ENCODE results near the gene FCER1A. TPM values are rescaled to one million over a fixed set of nuclear protein-coding genes. Genes with fewer than 3 reads are reported as not detected.
"Not testable (repeated sequence)": the region's sequence is repeated elsewhere in the genome, so short reads cannot be mapped to it uniquely, and the experiment has no call there.

The FCER1A gene
- total RNA-seq, 1 donor from 2014 or later, result not detected

DNA sequence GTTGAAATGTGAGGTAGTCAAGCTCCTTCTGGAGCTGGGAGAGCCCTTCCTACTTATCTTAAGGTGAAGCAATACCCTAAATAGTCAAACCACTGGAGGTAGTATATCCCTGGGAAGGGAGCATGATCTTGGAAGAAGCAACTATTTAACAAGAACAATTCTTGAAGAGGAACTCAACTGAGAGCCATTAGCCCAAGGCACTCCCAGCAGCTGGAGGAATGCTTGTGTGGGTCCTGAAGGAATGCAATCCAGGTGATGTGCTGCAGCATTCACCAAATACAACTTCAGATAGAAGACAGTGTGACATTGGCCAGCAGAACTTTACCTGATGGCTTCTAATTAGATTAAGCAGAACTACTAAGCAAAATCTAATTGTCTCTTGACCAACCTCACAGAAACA is 9.5 kb downstream of the FCER1A start:
- H3K9me3 Mint-ChIP-seq, result no peaks in the 10 kb centered on the region
- intact Hi-C loops (cut with micrococcal nuclease), result no loop called here
- H3K27me3 Mint-ChIP-seq (ENCODE audit: low read depth), result no peaks in the 10 kb centered on the region
- no peak overlapping the region for H3K27ac Mint-ChIP-seq
- no peak for DNase-seq (ENCODE audit: low spot score)
- no peaks in the 10 kb centered on the region for H3K36me3 Mint-ChIP-seq (ENCODE audit: low read depth)
- H3K4me3 Mint-ChIP-seq (ENCODE audit: low read depth), result no peak overlapping the region
- no peaks in the 10 kb centered on the region for H3K4me1 Mint-ChIP-seq (ENCODE audit: low read depth)

DNA sequence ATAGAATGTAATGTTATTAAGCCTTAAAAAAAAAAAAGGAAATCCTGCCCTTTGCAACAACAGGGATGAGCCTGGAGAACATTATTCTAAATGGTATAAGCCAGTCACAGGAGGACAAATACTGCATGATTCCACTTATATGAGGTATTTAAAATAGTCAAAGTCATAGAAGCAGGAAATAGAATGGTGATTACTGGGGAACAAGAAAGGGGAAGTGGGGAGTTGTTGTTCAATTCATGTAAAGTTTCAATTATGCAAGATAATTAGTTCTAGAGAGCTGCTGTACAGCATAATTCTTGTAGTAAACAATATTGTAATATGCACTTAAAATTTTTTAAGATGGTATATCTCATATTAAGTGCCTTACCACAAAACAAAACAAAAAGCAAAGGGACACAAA is 13.2 kb downstream of the FCER1A start:
- Mint-ChIP-seq H3K27ac (no peak overlapping the region), H3K4me3 (ENCODE audit: low read depth) (no peak overlapping the region), H3K27me3 (ENCODE audit: low read depth) (no peaks in the 10 kb centered on the region), H3K36me3 (ENCODE audit: low read depth) (no peaks in the 10 kb centered on the region), H3K9me3 (no peaks in the 10 kb centered on the region), H3K4me1 (ENCODE audit: low read depth) (no peaks in the 10 kb centered on the region)
- intact Hi-C loops (cut with micrococcal nuclease), result no loop called here
- DNase-seq (ENCODE audit: low spot score), result no peak

DNA sequence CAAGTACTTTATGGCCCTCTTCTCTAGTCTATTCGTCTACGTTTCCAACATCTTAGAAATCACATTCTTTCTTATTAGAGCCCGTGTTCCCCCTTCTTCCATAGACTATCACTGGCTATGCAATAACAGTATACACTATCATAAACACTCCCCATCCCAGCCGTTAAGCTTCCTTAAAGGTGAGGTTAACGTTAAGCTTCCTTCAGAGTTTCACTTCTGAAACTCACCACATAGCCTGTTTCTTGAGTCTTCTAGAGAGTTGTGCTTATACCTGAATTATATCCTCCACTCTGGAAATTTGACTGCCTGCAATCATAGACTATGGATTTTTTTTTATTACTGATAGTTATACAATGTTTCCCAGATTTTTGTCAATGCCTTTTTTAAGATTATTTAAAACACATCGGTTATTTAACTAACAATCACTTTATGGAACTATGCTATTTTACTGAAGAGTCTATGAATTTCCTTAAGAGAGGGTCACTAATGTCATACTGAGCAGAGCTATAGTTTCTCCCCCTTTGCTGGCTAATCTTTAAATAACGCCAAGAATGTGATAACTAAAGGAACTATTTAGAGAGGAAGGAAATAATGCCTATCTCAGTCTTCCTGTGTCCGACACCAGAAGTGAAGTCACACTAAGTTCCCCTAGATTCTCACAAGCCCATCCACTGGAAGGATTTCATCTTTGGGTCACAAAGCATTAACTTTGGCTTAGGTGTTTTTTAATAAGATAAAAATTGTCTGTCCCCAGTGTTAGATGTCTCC is 16.8 kb downstream of the FCER1A start:
- no peaks in the 10 kb centered on the region for H3K27me3 Mint-ChIP-seq (ENCODE audit: low read depth)
- H3K4me1 Mint-ChIP-seq (ENCODE audit: low read depth), result no peaks in the 10 kb centered on the region
- no peak overlapping the region for H3K4me3 Mint-ChIP-seq (ENCODE audit: low read depth)
- no peak for DNase-seq (ENCODE audit: low spot score)
- peaks cover 1% of the 10 kb centered on the region for H3K9me3 Mint-ChIP-seq
- intact Hi-C loops (cut with micrococcal nuclease), result no loop called here
- H3K27ac Mint-ChIP-seq, result no peak overlapping the region
- H3K36me3 Mint-ChIP-seq (ENCODE audit: low read depth), result no peaks in the 10 kb centered on the region

DNA sequence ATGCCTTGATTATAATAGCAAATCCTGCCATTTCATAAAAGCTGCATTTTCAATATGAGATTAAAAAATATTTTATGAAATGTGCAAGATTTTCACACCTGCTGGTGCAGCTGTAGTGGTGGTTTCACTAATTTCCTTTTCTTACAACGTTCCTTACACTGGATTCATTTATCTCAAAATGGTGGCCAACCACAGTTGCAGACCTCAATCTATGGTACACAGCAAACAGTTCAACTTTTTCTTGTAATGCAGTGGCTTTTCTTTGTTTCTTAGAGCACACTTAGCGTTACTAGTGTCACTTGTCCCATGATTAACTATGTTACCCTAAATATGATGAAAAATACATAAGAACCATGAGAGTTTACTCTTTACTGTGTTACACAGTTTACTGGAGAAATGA is 32.7 kb downstream of the FCER1A start:
- Mint-ChIP-seq H3K4me3 (ENCODE audit: low read depth) (no peak overlapping the region), H3K9me3 (no peaks in the 10 kb centered on the region), H3K36me3 (ENCODE audit: low read depth) (no peaks in the 10 kb centered on the region), H3K4me1 (ENCODE audit: low read depth) (no peaks in the 10 kb centered on the region), H3K27ac (no peak overlapping the region), H3K27me3 (ENCODE audit: low read depth) (no peaks in the 10 kb centered on the region)
- DNase-seq (ENCODE audit: low spot score), result no peak
- intact Hi-C loops (cut with micrococcal nuclease), result no loop called here

DNA sequence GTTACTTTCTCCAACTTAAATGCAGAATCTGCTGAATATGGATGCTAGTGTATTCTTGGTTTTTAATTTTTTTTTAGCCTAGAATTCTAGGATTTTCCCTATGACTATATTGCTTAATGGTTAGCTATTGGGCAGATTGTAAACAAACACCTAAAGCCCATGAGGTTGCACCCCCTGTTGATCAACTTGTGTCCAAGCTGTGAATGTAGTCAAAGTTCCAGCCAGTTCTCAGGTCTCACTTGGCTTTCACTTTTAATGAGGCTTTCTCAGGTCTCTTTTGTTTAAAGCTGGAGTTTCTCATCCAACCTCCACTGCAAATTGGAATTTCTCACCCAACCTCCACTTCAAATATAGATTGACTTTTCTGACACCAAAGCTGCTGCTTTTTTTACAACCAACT is 35.9 kb downstream of the FCER1A start:
- Mint-ChIP-seq H3K4me1 (ENCODE audit: low read depth) (no peaks in the 10 kb centered on the region), H3K27me3 (ENCODE audit: low read depth) (no peaks in the 10 kb centered on the region), H3K27ac (no peak overlapping the region), H3K36me3 (ENCODE audit: low read depth) (no peaks in the 10 kb centered on the region), H3K9me3 (no peaks in the 10 kb centered on the region), H3K4me3 (ENCODE audit: low read depth) (no peak overlapping the region)
- DNase-seq (ENCODE audit: low spot score), result no peak
- intact Hi-C loops (cut with micrococcal nuclease), result no loop called here

DNA sequence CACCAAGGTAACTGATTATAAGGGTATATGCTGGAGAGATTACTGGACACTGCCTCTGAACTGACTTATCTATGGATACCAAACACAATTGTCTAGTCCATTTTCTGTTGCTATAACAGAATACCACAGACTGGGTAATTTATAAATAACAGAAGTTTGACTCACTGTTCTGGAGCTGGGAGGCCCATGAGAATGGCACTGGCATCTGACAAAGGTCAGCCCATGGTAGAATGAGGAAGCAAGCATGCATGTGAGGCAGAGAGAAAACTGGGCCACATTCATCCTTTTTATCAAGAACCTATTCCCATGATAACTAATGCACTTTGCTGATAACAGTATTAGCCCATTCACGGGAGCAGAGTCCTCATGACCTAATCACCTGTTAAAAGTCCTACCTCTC is 37.4 kb downstream of the FCER1A start:
- intact Hi-C loops (cut with micrococcal nuclease), result no loop called here
- H3K36me3 Mint-ChIP-seq (ENCODE audit: low read depth), result no peaks in the 10 kb centered on the region
- no peak overlapping the region for H3K4me3 Mint-ChIP-seq (ENCODE audit: low read depth)
- no peaks in the 10 kb centered on the region for H3K4me1 Mint-ChIP-seq (ENCODE audit: low read depth)
- no peak overlapping the region for H3K27ac Mint-ChIP-seq
- H3K27me3 Mint-ChIP-seq (ENCODE audit: low read depth), result no peaks in the 10 kb centered on the region
- DNase-seq (ENCODE audit: low spot score), result no peak
- no peaks in the 10 kb centered on the region for H3K9me3 Mint-ChIP-seq

DNA sequence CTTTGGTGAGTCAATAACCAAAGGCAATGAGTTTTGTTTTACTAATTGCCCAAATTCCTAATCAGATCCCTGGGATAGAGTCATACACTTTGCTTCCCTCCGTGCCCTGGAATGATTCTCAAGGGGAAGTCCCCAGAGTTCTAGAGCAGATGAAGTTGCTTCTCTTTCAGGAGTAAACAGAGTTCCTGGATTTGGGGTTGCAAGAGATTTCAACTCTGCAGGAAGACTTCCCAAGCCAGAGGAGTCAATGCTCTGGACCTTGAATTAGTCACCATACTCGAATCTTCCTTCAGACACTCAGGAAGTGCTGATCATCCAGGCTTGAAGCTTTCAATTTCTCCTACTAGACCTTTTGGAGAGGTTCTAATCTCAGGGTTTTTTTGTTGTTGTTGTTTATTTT is 39.6 kb downstream of the FCER1A start:
- Mint-ChIP-seq H3K4me3 (ENCODE audit: low read depth) (no peak overlapping the region), H3K27me3 (ENCODE audit: low read depth) (no peaks in the 10 kb centered on the region), H3K9me3 (no peaks in the 10 kb centered on the region), H3K27ac (no peak overlapping the region), H3K4me1 (ENCODE audit: low read depth) (no peaks in the 10 kb centered on the region), H3K36me3 (ENCODE audit: low read depth) (no peaks in the 10 kb centered on the region)
- intact Hi-C loops (cut with micrococcal nuclease), result no loop called here
- no peak for DNase-seq (ENCODE audit: low spot score)

DNA sequence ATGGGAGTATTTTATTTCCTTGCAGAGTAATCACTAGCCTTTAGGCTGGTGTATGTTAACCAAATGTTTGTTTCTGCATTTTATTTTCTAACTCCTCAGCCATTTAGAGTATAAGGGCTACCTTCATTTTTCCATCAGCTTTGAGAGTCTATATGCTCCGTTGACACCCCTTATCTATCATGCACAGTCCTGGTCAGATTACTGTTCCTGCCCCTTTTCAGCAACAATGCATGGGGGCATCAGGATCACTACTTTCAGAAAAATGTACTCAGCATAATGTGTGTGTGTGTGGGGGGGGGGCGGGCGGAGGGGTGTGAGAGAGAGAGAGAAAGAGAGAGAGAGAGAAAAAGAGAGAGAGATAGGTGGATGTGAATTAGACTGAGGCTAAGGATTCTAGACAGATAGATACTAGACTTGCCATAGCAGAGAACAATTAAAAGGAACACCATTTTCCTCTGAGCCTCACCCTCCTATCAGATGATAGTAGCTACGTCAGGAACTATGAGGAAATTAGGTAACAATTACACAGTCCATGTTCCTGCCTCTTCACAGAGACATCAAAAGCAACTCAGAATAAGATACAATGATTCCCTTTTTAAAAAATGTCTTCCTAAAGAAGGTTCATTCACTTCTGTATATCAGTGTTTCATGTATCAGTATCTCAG is 40.8 kb downstream of the FCER1A start:
- intact Hi-C loops (cut with micrococcal nuclease), result no loop called here
- no peak for DNase-seq (ENCODE audit: low spot score)

DNA sequence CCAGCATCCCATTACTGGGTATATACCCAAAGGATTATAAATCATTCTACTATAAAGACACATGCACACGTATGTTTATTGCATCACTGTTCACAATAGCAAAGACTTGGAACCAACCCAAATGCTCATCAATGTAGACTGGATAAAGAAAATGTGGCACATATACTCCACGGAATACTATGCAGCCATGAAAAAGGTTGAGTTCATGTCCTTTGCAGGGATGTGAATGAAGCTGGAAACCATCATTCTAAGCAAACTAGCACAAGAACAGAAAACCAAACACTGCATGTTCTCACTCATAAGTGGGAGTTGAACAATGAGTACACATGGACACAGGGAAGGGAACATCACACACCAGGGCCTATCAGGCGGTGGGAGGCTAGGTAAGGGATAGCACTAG is 47.2 kb downstream of the FCER1A start:
- H3K27ac Mint-ChIP-seq; intact Hi-C loops (cut with micrococcal nuclease): not testable (repeated sequence)

More for the DNA sequence above, 40.8 kb downstream of the FCER1A start:
- Mint-ChIP-seq H3K4me3 (ENCODE audit: low read depth) (no peak overlapping the region), H3K27me3 (ENCODE audit: low read depth) (no peaks in the 10 kb centered on the region), H3K4me1 (ENCODE audit: low read depth) (no peaks in the 10 kb centered on the region), H3K9me3 (no peaks in the 10 kb centered on the region), H3K27ac (no peak overlapping the region), H3K36me3 (ENCODE audit: low read depth) (no peaks in the 10 kb centered on the region)

DNA sequence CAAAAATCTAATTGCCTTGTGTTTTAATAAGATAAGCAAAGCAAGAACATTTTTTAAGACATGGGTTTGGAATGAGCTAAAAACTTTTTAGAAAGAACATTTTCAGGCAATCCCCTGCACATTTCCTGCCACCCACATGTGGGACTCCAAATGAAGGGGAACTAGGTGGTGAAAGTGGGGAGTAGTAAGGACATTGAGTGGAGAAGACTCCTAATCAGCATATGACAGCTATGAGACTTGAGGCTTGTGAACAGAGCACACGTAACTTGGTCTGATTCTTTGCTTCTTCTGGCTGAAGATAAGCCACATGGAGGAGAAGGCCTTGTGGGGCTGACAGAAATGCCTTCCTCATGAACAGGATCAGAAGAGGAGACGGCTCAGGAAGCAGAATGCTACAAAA is 50.3 kb downstream of the FCER1A start:
- no peaks in the 10 kb centered on the region for H3K27me3 Mint-ChIP-seq (ENCODE audit: low read depth)
- no peak for DNase-seq (ENCODE audit: low spot score)
- intact Hi-C loops (cut with micrococcal nuclease), result no loop called here
- H3K4me1 Mint-ChIP-seq (ENCODE audit: low read depth), result no peaks in the 10 kb centered on the region
- peaks cover 6% of the 10 kb centered on the region for H3K9me3 Mint-ChIP-seq
- H3K27ac Mint-ChIP-seq, result no peak overlapping the region
- no peaks in the 10 kb centered on the region for H3K36me3 Mint-ChIP-seq (ENCODE audit: low read depth)
- H3K4me3 Mint-ChIP-seq (ENCODE audit: low read depth), result no peak overlapping the region

More for the DNA sequence above, 47.2 kb downstream of the FCER1A start:
- H3K9me3 Mint-ChIP-seq; H3K27me3 Mint-ChIP-seq (ENCODE audit: low read depth); DNase-seq (ENCODE audit: low spot score); H3K4me1 Mint-ChIP-seq (ENCODE audit: low read depth); H3K4me3 Mint-ChIP-seq (ENCODE audit: low read depth); H3K36me3 Mint-ChIP-seq (ENCODE audit: low read depth): not testable (repeated sequence)

Other genes with a start within 250 kb of the FCER1A start
- 101 and 109 TPM in 2 replicates for gene AIM2, start 225.6 kb upstream of the FCER1A start, total RNA-seq
- not detected in 2 replicates for gene CADM3, start 130.7 kb upstream of the FCER1A start, total RNA-seq
- not detected in 2 replicates for gene ACKR1, start 97.5 kb upstream of the FCER1A start, total RNA-seq
- gene OR10J4, start 129.9 kb downstream of the FCER1A start, total RNA-seq, result not detected in 2 replicates
- not detected in 2 replicates for gene OR10J1, start 137.4 kb downstream of the FCER1A start, total RNA-seq
- gene OR10J5, start 233.7 kb downstream of the FCER1A start, total RNA-seq, result not detected in 2 replicates

Measured in activated T-helper 2 cell treated with anti-CD3 and anti-CD28 coated beads, Interferon-gamma antibody, Interleukin-2, Interleukin-4, amounts not matched to agents 10 μg/mL and 5 μg/mL and 100 μg/mL, durations not matched to agents 14 hours and 24 hours and 36 hours (primary cell).